Activated naive CD4-positive, alpha-beta T cell treated with Interleukin-2 at 50 U/mL for 16 hours (primary cell): ENCODE data around the gene BMP7.
"Not testable (repeated sequence)": the region's sequence is repeated elsewhere in the genome, so short reads cannot be mapped to it uniquely, and the experiment has no call there.

Experiments
- DNase-seq: peaks from one replicate; pipeline ENCODE4 v3.0.0-alpha.2; 2020

Gene BMP7

DNA sequence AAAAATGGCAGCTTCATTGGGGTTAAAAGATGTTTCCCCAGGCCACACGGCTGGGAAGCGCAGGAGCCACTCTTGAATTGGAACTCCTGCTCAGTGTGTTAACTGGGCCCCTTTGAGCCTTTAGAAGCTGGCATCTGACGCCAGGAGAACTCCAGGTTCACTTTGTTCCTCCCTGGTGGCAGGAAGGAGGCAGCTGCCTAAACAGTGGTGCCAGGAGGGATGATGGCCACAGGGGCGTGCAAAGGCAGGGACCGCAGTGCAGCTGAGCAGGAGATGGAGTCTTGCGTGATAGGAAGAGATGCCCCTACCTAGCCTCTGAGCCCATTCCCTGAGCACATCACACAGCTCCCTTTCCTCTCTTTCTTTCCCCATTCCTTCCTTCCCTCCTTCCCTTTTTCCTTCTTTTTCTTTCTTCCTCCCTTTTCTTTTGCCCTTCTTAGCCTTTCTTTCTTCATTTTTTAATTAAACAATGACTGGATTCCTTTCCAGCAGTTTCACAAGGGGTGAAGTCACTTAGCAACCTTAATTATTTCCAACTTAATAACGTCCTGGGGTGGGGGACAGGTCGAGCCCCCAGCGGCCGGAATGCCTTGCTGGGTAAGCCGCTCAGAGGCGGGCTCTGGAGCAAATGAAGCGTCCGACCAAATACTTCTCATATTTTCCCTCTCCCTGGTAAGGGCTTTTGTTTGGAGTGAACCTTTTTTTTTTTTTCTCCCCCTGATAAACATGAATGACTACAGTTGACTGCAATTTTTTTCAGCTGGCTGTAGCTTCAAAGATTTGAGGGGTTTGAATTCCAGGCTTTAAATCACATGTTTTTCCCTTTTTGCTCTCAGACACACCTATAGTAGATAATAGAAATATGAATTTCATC, 20.8 kb upstream of the BMP7 start:
- DNase-seq: no peak

DNA sequence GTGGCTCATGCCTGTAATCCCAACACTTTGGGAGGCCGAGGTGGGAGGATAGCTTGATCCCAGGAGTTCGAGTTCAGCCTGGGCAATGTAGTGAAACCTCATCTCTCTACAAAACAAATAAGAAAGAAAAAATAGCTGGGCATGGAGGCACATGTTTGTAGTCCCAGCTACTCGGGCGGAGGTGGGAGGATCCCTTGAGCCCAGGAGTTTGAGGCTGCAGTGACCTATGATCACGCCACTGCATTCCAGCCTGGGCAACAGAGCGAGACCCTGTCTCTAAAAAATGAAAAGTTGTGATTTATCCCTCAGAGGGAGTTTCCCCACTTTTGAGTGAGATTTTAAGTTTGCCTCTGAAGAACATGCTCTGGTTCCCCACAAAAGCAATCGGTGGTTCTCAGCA, 17.4 kb upstream of the BMP7 start:
- DNase-seq: no peak

DNA sequence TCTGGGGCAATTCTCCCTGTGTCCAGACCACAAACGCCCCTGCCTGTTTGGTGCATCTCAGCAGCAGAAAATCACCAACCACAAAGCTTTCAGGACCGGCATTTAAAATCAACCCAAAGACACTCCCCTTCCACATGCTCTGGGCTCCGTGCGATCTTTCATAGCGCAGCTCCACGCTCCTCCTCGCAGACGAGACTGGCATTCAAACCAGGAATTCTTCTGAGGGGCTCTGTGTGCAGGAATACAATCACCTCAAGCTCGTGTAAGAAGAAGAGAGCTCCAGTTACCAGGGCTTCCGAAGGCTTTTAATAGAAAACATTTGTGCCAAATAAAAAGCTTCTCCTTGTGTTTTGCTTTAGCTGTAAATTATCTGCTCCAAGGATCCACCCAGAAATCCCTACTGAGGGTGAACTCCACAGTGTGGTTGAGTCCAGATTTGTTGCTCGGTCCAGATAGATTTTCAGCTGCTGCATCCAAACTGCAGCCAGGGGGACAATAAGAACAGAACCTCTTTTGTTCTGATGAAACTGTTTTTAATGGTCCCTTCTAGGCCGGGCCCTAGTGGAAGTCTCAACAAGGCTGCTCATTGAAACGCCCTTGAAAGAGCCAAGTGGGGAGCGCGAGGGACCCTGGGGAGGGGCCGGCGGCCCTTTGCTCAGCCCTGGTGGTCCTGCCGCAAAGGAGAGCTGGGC, 16.4 kb upstream of the BMP7 start:
- DNase-seq: no peak

DNA sequence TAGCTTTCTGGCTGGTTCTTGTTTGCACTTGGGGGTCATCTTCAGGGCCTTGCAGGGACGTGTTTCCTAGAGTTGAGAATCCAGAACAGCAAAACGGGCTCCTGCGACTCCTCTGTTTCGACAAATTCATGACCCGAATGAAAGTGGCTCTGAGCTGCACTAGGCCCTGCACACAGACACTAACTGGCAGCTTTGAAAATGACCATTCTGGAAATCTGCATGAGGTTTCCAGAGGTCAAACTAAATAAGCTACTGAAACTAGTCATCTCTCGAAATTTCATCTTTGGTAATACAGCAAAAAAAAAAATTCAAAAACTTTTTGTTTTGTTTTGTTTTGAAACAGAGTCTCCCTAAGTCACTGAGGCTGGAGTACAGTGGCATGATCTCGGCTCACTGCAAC, 15.5 kb upstream of the BMP7 start:
- no peak for DNase-seq

DNA sequence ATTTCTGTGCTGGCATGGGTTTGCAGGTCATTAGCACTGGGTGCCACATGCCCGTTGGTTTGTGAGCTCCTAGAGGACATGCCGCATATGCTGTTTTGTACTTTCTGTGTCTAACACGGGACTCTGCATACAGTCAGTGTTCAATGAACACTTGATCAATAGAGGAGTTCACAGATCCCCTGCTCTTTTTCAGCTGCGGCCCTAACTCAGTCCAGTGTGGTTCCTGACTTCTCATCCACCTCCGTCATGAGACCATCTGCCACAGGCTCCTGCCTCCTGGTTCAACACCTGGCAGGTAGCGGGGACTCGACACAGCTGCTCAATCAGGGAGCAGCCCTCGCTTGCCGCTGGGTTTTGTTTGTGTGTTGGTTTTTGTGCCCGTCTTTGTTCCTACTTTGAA, 13.8 kb upstream of the BMP7 start:
- no peak for DNase-seq

DNA sequence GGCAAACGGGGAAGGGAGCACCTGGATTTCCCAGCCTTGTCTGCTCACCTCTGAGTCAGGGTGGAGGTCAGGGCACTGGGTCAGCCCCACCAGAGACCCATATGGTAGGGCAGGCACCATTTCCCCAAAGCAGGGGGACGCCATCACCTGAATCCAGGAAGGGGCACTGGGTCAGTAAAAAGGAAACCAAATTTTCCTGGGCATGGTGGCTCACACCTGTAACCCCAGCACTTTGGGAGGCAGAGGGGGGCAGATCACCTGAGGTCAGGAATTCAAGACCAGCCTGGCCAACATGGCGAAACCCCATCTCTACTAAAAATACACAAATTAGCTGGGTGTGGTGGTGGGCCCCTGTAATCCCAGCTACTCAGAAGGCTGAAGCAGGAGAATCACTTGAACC, 13.1 kb upstream of the BMP7 start:
- DNase-seq: not testable (repeated sequence)

DNA sequence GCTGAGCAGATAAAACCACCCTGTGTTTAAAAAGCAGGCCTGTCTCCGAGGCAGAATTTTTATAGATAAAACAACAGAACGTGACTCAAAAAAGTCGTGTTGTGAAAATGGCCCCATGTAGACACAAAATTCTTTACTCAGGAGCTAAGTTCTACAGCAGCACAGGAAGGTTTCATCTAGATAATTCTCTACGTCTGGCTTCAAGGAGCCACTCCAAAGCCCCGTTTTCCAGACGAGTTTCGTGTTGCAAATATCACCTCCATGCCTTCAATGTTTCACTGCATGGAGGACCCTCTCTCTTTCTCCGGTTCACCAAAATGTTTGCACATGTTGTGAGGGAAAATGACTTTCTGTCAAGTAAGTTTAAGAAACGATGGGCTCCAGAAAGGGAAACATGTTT, 12.0 kb upstream of the BMP7 start:
- no peak for DNase-seq

DNA sequence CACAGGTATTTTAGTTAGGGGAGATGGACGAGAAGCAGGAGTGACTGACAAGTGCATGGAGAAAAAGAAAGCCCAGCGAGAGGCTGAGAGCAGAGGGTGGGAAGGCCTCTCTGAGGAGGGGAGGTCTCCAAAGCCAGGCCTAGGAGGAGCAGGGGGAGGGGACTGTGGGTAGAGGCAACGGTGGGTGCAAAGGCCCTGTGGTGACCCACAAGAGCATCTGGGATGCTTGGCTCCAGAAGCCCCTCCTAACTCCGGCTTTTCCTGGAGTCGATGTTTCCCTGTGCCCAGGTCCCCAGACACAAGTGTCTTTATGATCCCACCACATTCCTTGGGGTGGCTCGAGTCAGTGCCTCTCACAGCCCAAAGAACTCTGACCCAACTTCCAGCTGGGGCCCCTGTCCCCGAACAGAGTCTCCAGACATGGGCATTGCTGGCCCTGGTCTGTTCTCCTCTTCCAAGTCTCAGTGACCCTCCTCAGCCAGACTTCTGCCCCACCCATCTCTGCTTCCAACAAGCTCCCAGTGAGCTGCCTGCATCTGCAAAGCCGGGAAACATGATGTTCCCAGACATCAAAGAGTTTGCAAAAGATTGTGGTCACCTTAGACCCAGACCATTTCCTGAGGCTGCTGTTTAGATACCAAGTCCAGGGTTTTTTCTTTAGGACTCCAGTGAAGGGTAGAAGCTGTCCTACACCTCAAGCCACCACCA, 11.1 kb upstream of the BMP7 start:
- DNase-seq: no peak

DNA sequence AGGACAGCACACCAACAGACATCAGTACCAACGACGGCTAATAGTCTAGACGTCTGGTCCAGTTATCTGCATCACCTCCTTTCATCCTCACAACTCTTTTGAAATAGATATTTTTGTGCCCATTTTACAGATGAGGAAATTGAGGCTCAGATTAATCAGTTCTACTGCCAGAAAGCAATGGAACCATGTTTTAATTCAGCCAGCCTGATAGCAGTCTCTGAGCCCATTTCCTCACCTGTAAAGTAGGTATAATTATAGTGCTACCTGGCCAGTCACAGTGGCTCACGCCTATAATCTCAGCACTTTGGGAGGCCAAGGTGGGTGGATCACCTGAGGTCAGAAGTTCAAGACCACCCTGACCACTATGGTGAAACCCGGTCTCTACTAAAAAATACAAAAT, 9.8 kb upstream of the BMP7 start:
- no peak for DNase-seq

DNA sequence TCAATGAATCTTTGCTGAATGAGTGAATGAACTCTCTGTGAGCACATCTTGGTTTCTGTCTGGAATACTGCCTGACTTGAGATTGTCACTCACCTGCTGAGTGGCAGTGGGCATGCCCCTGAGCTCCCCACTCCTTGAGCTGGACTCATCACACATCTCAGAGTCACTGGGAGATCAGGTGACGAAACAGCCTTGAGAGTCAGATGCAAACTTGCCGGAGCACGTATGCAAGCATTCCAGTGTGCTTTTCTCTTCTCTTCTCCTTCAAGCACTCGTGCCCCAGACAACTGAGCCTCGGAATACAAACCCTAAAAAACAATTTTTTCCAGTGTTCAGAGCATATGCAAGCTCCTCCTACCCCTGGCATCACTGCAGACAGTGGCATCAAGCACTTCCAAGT, 9.4 kb upstream of the BMP7 start:
- no peak for DNase-seq

DNA sequence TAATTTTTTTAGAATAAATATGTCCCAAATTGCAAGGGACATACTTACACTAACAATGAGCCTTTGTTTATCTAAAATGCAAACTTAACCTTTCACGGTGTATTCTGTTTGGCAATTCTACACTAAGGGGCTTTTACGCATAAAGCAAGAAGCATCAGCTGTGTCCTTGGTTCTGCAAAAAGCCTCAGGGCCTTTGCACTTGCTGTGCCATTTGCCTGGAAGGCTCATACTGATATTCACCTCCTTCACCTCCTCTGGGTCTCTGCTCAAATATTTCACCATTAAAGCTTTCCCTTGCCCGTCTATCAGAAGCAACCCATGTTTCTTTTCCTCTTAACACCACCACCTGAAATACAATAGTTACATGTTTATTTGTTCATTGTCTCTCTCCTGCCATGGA, 8.9 kb upstream of the BMP7 start:
- DNase-seq: no peak

DNA sequence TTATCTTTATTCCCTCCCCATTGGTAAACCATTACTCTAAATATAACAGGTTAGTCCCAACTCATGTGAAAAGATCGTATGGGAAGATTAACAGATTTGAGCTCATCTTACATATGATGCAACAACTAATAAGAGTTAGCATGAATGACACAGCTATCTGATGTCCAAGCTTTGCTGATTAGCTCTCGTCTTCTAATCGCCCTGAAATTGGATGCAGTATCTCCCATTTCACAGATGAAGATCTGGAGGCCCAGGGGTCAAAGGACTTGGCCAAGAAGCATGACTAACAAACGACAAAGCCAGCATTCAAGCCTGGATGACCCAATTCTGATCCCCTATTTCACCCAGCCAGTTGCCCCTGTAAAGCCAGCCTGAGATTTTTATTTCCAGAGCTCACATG, 8.4 kb upstream of the BMP7 start:
- no peak for DNase-seq

DNA sequence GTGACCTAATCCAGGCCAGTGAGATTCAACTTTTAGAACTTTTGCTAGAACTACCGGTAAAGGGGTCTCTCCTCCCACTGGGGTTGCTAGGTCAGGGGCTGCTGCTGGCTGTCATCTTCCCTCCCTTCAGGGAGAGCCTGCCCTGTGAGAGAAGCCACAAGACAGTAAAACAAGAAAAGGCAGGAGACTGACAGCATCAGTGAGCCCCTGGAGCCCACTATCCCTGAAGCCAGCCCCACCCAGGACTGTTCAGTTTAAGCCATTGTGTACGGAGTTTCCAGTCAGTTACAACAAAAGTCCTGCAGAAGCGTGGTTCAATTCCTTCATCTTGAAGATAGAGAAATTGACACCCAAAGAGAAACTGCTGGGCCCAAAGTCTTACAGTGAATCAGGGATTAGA, 7.9 kb upstream of the BMP7 start:
- DNase-seq: no peak

DNA sequence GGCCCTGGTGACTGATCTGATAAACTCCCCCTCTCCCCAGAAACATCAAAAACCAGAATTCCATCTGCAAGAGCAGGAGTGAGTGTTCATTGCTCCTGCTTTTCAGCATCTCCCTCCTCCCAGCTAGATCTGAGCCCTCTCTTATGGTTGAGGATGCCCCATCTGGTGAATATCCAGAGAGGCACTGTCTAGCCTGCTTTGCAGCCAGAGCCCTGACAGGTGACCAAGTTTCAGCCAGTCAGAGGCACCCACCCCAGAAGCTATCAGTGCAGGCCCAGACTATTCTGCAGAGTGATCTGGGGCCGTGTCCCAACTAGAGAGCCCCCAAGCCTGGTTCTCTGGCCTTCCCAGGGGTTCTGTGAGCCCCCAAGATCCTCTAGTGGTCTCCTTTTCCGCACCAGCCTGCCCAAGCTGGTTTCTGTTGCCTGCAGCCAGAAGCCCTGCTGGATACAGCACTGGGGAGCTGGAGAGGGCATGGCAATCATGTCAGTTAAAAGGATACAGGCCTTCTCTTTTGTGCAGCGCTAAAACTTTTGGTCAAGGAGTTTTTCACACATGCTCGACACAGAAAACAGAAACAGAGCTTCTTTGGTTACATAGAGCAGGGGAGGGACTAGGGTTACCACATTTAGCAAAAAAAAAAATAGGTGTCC, 6.6 kb upstream of the BMP7 start:
- no peak for DNase-seq

DNA sequence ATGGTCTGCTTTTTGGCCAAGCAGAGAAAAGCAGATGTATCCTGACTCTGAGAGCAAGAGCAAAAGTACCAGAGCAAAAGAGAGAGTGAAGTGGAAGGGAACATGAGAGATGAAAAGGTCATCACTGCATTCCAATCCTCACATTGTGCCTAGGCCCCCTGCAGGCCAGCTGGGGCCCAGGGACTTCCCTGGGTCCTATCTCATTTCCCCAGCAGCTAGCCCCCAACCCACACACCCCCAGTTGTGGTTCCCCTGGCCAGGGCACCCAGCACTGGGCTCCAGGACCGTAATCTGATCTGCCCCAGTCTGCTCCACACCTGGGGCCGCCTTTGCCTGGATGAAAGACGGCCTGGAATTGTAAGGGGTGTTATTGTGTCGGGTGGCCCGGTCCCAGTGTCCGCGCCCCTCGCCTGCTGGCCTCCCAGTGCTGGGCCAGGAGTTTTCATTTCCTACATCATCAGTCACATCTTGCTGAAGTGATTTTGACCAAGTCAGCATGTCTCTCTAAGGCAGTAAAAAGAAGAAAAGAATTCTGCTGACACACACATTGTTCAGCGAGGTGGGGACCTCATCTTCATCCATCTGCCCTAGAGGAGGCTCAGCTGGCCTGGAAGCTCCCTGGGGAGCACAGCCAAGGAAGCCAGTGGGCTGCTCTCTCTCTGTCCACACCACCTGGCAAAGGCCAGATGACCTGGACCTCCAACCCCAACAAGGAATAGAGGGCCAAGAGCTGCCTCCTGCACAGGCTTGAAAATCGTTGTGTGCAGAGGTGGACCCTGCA, 4.0 kb upstream of the BMP7 start:
- no peak for DNase-seq

DNA sequence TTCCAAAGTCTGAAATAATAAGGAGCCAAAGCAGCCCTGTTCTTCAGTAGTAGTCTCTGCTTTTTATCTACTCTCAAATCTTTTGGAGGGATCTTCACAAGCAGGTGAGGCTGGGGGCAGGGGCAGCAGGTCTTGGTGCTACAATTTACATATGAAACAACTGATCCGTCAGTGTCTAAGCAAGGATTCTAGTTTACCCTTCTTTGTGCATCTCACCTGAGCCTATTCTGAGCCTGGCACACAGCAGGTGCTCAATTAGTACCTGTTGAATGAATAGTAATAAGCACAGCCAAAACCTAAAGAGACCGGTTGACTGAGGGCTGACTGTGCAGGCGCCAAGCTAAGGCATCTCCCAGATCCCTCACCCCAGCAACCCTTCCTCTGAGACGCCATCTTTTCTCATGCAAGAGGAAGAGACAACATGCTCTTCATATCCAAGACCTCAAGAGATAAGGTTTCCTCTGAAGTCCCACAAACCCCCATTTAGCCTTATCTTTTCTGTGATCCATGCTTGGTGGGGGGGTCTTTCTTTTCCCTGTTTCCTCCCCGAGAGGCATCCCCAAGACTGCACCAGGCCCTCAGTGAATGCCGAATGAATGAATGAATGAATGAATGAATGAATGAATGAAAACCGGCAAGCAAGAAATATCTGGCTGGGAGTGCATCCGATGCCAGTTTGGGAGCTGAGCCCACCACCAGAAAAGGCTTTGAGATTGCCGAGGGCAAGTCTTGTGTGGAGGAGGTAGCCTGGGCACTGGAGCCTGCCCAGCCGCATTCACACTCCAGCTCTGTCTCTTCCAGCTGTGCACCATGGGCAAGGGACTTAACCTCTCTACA, 2.9 kb upstream of the BMP7 start:
- DNase-seq: no peak

DNA sequence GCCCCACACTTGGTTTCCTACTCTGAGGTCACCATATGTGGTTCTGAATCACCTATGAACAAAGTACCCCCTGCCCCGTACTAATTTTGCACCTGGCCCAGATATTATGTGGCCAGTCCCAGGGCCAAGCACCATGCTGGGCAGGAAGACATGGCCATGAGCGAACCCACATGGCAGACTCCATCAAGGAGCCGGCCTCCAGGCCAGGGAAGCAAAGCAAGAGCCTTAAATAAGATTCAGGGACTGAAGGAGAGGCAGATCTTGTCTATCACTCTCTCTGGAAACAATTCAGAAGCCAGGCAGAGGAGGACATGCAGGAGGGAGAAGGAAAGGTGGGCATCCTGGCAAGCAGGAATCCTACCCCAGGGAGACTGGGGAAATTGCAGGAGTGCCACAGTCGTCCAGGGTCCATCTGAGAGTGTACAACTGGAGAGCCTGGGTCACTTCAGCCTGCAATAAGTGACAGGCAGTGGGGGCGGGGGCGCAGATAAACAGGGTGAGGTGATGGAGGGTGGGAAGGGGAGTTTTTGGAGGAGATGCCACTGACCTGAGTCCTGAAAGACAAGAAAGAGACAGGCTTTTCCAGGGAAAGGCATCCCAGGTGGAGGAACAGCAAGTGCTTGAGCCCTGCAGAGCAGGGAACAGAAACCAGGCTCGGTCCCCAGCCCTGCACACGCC, 2.1 kb upstream of the BMP7 start:
- DNase-seq: no peak

DNA sequence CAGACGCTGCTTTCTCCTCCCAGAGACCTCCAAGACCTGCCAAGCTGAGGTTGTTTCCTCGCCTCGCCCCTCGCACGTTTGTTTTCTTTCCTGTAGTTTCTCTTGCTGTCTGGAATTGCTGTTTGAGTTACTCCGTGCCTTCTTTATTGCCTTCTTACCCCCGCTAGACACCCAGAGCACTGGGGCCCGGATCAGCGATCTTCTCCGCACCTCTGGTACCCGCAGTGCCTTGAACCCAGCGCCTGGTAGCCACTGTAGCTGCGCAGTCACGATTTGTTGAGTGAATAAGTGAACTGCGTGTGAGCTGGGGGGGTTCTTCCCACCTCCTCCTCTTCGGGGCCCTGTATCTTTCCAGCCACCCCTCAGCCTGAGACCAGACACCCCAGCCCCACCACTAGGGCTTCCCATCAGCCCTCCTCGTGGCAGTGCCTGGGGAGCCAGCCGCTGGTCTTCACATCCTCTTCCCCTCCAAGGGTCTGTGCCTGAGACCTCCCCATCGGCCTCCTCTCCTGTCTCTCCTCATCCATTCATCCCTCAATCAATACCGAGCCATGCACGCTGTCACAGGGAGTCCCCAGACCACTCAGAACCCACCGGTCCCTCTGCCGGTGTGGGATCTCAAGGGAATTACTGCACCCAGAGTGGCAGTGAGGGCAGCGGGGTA, 849 bp upstream of the BMP7 start:
- DNase-seq: no peak

DNA sequence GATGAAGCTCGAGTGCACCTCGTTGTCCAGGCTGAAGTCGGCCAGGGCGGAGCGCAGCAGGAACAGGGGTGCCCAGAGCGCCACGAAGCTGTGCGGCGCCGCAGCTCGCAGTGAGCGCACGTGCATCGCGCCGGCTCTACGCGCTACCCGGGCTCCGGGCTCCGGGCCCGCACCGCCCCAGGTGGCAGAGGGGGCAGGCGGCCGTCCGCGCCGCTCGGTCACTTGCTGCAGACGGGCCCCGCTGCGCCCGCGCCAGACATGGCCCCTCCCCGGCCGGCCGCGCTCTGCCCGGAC, 497 bp downstream of the BMP7 start:
- no peak for DNase-seq

DNA sequence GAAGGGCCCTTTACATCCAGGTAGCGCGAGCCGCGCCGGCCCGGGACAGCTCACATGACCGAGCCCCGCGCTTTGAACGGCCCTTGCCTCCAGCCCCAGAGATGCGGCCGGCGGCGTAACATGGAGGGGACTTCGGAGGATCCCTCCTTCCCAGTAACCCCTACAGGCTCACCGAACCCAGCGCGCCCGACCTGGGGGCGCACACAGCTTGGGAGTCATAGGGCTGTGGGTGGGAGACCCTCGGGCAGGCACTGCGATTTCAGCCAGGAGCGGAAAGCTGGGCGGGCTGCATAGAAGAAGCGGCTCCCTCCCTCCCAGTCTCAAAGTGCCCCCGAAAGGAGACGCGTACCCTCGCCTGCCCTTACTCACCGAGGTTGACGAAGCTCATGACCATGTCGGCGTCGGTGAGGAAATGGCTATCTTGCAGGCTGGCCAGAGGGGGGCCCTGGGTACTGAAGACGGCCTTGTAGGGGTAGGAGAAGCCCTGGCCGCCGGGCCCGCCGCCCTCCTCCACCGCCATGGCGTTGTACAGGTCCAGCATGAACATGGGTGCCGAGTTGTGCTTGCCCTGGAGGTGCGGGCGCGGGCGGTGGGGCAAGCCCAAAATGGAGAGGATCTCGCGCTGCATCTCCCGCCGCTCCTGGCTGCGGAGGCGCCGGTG, 975 bp downstream of the BMP7 start:
- no peak for DNase-seq
